RKO (cell line): ENCODE data around the gene KRTAP2-1.
"Not testable (repeated sequence)": the region's sequence is repeated elsewhere in the genome, so short reads cannot be mapped to it uniquely, and the experiment has no call there.

Source experiments
- DNase-seq: peaks from one replicate; pipeline ENCODE4 v3.0.0-alpha.2; 2016; ENCODE audit warnings: low spot score

The KRTAP2-1 gene

GRCh38 chr17:41046735-41047465, at the start of gene KRTAP2-1:
Gene KRTAP2-1, minus strand, starts transcription at chr17:41047316. Its CDS starts 49 bp downstream, at chr17:41047267.
- not testable (repeated sequence) for DNase-seq

GRCh38 chr17:41096055-41096454, 48.9 kb upstream of the KRTAP2-1 start:
- DNase-seq = no peak

GRCh38 chr17:41088760-41089352, 41.7 kb upstream of the KRTAP2-1 start:
- DNase-seq = not testable (repeated sequence)

- peak; percentile 30 for DNase-seq
Observed at GRCh38 chr17:41084100-41084856, 37.2 kb upstream of the KRTAP2-1 start, which contains the start of gene KRTAP4-7. Gene KRTAP4-7, plus strand, starts transcription at chr17:41084150. Its CDS starts 57 bp downstream, at chr17:41084207.

GRCh38 chr17:41083427-41083826, 36.3 kb upstream of the KRTAP2-1 start:
- DNase-seq = peak; percentile 85

- DNase-seq = peak; percentile 52
Observed at GRCh38 chr17:41082626-41083025, 35.5 kb upstream of the KRTAP2-1 start.

GRCh38 chr17:41076788-41077187, 29.7 kb upstream of the KRTAP2-1 start:
- no peak for DNase-seq

GRCh38 chr17:41073676-41074075, 26.6 kb upstream of the KRTAP2-1 start:
- no peak for DNase-seq

GRCh38 chr17:41071606-41072360, 24.7 kb upstream of the KRTAP2-1 start:
- no peak for DNase-seq

GRCh38 chr17:41069031-41069430, 21.9 kb upstream of the KRTAP2-1 start:
- no peak for DNase-seq

GRCh38 chr17:41067281-41067680, 20.2 kb upstream of the KRTAP2-1 start:
- DNase-seq = no peak

GRCh38 chr17:41065829-41066624, 18.9 kb upstream of the KRTAP2-1 start, which contains the start of gene KRTAP2-4:
Gene KRTAP2-4, minus strand, starts transcription at chr17:41065879. Its CDS starts 34 bp downstream, at chr17:41065845.
- DNase-seq = peak; percentile 68

GRCh38 chr17:41065016-41065689, 18.0 kb upstream of the KRTAP2-1 start:
- not testable (repeated sequence) for DNase-seq

- DNase-seq = no peak
Observed at GRCh38 chr17:41064301-41064700, 17.2 kb upstream of the KRTAP2-1 start.

GRCh38 chr17:41063449-41063848, 16.3 kb upstream of the KRTAP2-1 start:
- no peak for DNase-seq

- peak; percentile 58 for DNase-seq
Observed at GRCh38 chr17:41061964-41062363, 14.8 kb upstream of the KRTAP2-1 start.

GRCh38 chr17:41060052-41060604, 13.0 kb upstream of the KRTAP2-1 start, which contains the start of gene KRTAP2-3:
Gene KRTAP2-3, minus strand, starts transcription at chr17:41060114. Its CDS starts 64 bp downstream, at chr17:41060050.
- peak; percentile 85 for DNase-seq

- not testable (repeated sequence) for DNase-seq
Observed at GRCh38 chr17:41059276-41060051, 12.3 kb upstream of the KRTAP2-1 start.

GRCh38 chr17:41058741-41059140, 11.6 kb upstream of the KRTAP2-1 start:
- DNase-seq = no peak
